Gastrocnemius medialis (tissue), 4 donors: ENCODE measurements around the gene SV2B.

ENCODE experiments used
- POLR2A ChIP-seq, 2 donors: fragments of 450-650 bp; IDR thresholded peaks; one replicate each; pipeline ENCODE4 v1.6.1; 2017; ENCODE audit warnings: antibody characterized with exemption in 2 of 2, mild to moderate bottlenecking in 2 of 2, moderate library complexity in 2 of 2
- TF ChIP-seq, protein P1 (sequence below), 5 experiments: fragments of 450-650 bp in 3 of 5; fragments of 200-600 bp in 2 of 5; sonication (generic) in 2 of 5; IDR thresholded peaks in 4 of 5; conservative IDR thresholded peaks in 1 of 5; 1 replicate in 4 of 5; 2 replicates in 1 of 5; pipeline ENCODE4 v1.5.1; 2016 to 2019; ENCODE audit warnings: antibody characterized with exemption in 5 of 5, mild to moderate bottlenecking in 3 of 5, moderate library complexity in 3 of 5

- TF ChIP-seq, protein P1, sequence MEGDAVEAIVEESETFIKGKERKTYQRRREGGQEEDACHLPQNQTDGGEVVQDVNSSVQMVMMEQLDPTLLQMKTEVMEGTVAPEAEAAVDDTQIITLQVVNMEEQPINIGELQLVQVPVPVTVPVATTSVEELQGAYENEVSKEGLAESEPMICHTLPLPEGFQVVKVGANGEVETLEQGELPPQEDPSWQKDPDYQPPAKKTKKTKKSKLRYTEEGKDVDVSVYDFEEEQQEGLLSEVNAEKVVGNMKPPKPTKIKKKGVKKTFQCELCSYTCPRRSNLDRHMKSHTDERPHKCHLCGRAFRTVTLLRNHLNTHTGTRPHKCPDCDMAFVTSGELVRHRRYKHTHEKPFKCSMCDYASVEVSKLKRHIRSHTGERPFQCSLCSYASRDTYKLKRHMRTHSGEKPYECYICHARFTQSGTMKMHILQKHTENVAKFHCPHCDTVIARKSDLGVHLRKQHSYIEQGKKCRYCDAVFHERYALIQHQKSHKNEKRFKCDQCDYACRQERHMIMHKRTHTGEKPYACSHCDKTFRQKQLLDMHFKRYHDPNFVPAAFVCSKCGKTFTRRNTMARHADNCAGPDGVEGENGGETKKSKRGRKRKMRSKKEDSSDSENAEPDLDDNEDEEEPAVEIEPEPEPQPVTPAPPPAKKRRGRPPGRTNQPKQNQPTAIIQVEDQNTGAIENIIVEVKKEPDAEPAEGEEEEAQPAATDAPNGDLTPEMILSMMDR (IDR thresholded peaks at IDR 0.05 in 4 of 5, conservative IDR thresholded peaks at IDR 0.05 in 1 of 5) = no peak
- TF ChIP-seq POLR2A (IDR thresholded peaks at IDR 0.05) = no peak
Observed at GRCh38 chr15:91228890-91229289, 128.8 kb downstream of the SV2B start.
